Gastroesophageal sphincter (tissue), 4 donors: Measurements from ENCODE around the gene GRN. TPM values are rescaled to one million over a fixed set of nuclear protein-coding genes. Genes with fewer than 3 reads are reported as not detected.

Experiments
- ATAC-seq: fragments of 150-250 bp; one replicate; pipeline ENCODE4 v1.9.1; 2016; ENCODE audit warnings: mild to moderate bottlenecking, moderate library complexity
- H3K27ac ChIP-seq, 4 donors: fragments of 200-600 bp; sonication (generic) in 3 of 4; 1 replicate in 3 of 4; 2 replicates in 1 of 4; pipeline ENCODE4 v1.5.1; 2016 to 2019
- H3K27me3 ChIP-seq: fragments of 200-600 bp; sonication (generic); one replicate; pipeline ENCODE4 v1.5.1; 2019
- H3K36me3 ChIP-seq, 2 donors: fragments of 200-600 bp; sonication (generic); one replicate each; pipeline ENCODE4 v1.5.1; 2019; ENCODE audit warnings: control low read depth in 1 of 2
- H3K4me1 ChIP-seq, 3 donors: fragments of 200-600 bp; sonication (generic); 1 replicate in 2 of 3; 2 replicates in 1 of 3; pipeline ENCODE4 v1.5.1; 2016 to 2019; ENCODE audit warnings: control low read depth in 2 of 3
- H3K4me3 ChIP-seq, 2 donors: fragments of 200-600 bp; sonication (generic); one replicate each; pipeline ENCODE4 v1.5.1; 2019; ENCODE audit warnings: mild to moderate bottlenecking in 1 of 2, moderate library complexity in 1 of 2
- H3K9me3 ChIP-seq, 3 donors: fragments of 200-600 bp; sonication (generic); one replicate each; pipeline ENCODE4 v1.5.1; 2017 to 2019; ENCODE audit warnings: control low read depth in 2 of 3
- CTCF ChIP-seq, 4 experiments: fragments of 200-600 bp in 2 of 4; fragments of 450-650 bp in 2 of 4; sonication (generic) in 1 of 4; IDR thresholded peaks; one replicate each; pipeline ENCODE4 v1.5.1; 2017 to 2019; ENCODE audit warnings: antibody characterized with exemption in 4 of 4, mild to moderate bottlenecking in 2 of 4, moderate library complexity in 2 of 4
- EP300 ChIP-seq: sonication (generic); formaldehyde crosslinking; IDR thresholded peaks from one replicate; pipeline ENCODE4 v1.6.1; 2017; ENCODE audit warnings: antibody characterized with exemption, mild to moderate bottlenecking
- POLR2A ChIP-seq, 2 donors: fragments of 450-650 bp; IDR thresholded peaks; one replicate each; pipeline ENCODE4 v1.6.1; 2017; ENCODE audit warnings: antibody characterized with exemption in 2 of 2, mild to moderate bottlenecking in 2 of 2, moderate library complexity in 1 of 2
- POLR2AphosphoS5 ChIP-seq: sonication (generic); formaldehyde crosslinking; IDR thresholded peaks from one replicate; pipeline ENCODE4 v1.6.1; 2017; ENCODE audit warnings: antibody characterized with exemption
- WGBS, 2 donors: methylation state at CpG; one replicate each; pipeline ENCODE4 v1.1.5; 2018; ENCODE audit warnings: low coverage in 1 of 2; 5-methylcytosine and 5-hydroxymethylcytosine counted together
- total RNA-seq, 4 donors: library from RNA; depleted of rRNA; stranded (reverse); fragments of >200 nt; gene quantifications; one replicate each; pipeline ENCODE4 v1.1.0, GENCODE V29; 2016

The GRN gene
- total RNA-seq, 4 donors from 2014 or later: 108 to 237 (median 182) TPM

DNA sequence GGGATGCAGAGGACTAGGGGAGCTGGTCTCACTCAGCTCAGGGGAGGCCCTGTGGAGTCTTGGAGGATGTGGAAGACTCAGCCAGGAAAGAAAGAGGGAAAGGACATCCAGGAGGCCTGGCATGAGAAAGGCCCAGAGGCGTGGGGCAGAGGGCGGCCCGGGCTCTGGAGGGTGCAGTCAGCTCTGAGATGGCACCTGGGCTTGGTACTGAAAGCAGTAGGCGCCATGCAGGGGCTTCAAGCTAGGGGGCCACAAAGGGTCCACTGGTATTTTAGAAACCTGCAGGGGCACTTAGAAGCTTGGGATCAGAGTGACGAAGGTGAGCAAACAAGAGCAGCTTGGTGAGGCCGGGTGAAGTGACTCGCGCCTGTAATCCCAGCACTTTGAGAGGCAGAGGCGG, 13.0 kb downstream of the GRN start:
- H3K4me3 ChIP-seq: no peak overlapping the region
- no peak for ATAC-seq
- H3K27me3 ChIP-seq: peaks cover 9% of the 10 kb centered on the region
- peaks cover 0 to 5% of the 10 kb centered on the region in 2 donors for H3K36me3 ChIP-seq
- no peak overlapping the region for H3K27ac ChIP-seq
- TF ChIP-seq EP300 (no peak), POLR2A (IDR thresholded peaks at IDR 0.05) (no peak), POLR2AphosphoS5 (no peak), CTCF (IDR thresholded peaks at IDR 0.05) (no peak)
- peaks cover 0 to 31% (median 3%) of the 10 kb centered on the region in 3 donors for H3K4me1 ChIP-seq
- H3K9me3 ChIP-seq: no peaks in the 10 kb centered on the region
- WGBS, 2 donors: 80% methylated on average over 2 of the region's 9 CpGs; no CpG with 5 or more reads in 1 of the 2 donors

DNA sequence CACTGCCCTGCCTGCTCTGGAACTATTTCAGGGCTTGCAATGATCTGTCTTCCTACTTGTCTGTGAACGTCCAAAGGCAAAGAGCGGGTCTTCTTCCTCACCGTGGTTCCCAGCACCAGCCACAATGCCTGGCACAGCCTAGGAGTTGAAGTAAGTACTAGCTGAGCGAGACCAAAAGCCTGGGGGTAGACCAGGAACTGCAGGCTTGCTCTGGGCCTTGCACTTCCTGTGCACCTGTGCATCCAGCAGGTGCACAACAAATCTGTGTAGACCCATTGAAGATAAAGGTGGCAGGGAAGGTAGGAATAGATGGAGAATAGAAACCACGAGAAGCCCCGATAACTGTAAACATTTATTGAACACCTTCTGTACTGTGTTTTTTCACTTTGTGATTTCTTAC, 13.9 kb downstream of the GRN start:
- Histone ChIP-seq H3K9me3 (no peaks in the 10 kb centered on the region), H3K4me3 (no peak overlapping the region), H3K36me3 (no peaks in the 10 kb centered on the region), H3K4me1 (peaks cover 0 to 33% (median 5%) of the 10 kb centered on the region in 3 donors), H3K27me3 (peaks cover 12% of the 10 kb centered on the region), H3K27ac (no peak overlapping the region)
- no peak for TF ChIP-seq CTCF (IDR thresholded peaks at IDR 0.05)
- TF ChIP-seq POLR2A (IDR thresholded peaks at IDR 0.05): no peak
- no peak for ATAC-seq
- 79 to 80% methylated on average over 2 to 6 of the region's 6 CpGs for WGBS, 2 donors

DNA sequence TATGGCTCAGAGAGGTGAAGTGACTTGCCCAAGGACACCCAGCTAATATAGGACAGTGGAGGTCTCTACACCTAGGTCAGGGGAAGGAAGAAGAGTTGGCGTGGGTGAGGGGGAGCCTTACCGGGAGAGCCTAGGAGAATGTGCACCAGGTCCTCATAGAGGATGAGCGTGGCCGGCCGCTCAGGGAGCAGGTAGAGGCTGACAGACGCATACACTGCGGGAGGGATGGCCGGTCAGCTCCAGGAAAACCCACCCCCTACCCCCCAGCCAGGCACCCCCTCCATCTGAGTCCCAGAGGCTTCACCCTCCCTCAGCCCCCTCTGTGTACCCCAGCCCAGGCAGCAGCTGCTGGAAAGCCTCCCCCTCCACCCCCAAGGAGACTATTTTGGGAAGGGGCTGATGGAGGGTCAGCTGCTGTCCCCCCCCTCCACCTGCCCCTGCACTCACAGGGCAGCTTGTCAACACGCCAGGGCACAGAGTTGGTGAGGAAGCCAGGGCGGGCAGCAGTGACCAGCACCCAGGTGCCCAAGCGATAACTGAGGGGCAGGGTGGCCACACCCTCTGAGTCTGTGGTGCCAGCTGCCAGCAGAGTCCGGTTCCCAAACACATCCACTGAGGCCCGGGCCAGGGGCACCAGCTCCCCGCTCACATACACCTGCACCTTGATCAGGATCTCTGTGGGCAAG, 14.5 kb downstream of the GRN start:
- Histone ChIP-seq H3K4me1 (peaks cover 0 to 37% (median 7%) of the 10 kb centered on the region in 3 donors), H3K9me3 (no peaks in the 10 kb centered on the region), H3K4me3 (no peak overlapping the region), H3K27me3 (peaks cover 12% of the 10 kb centered on the region), H3K36me3 (no peaks in the 10 kb centered on the region), H3K27ac (no peak overlapping the region)
- WGBS, 2 donors: 80% methylated on average over 6 of the region's 14 CpGs; no CpG with 5 or more reads in 1 of the 2 donors
- ATAC-seq: no peak
- TF ChIP-seq EP300 (no peak), POLR2AphosphoS5 (no peak), CTCF (IDR thresholded peaks at IDR 0.05) (no peak), POLR2A (IDR thresholded peaks at IDR 0.05) (no peak)

DNA sequence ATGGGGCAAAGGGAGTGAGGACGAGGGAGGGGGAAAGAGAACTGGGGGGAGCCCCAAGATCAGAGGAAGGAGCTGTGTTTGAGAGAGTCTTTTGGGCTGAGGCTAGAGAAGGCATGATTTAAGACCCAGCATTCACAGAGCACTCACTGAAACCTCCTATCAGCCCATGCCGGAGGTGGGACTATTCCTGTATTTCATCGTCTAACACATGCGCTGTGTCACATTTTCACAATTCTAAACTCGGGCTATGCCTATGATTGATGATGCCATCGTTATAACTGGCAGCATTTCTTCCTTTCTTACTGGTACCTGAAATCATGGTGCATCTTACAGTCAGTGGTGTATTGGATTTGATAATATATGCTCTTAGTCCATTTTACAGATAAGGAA, 15.0 kb downstream of the GRN start:
- Histone ChIP-seq H3K27ac (no peak overlapping the region), H3K4me3 (no peak overlapping the region), H3K36me3 (no peaks in the 10 kb centered on the region), H3K9me3 (no peaks in the 10 kb centered on the region), H3K27me3 (peaks cover 12% of the 10 kb centered on the region), H3K4me1 (peaks cover 0 to 37% (median 7%) of the 10 kb centered on the region in 3 donors)
- no peak for TF ChIP-seq POLR2AphosphoS5
- no peak for TF ChIP-seq CTCF (IDR thresholded peaks at IDR 0.05)
- TF ChIP-seq POLR2A (IDR thresholded peaks at IDR 0.05): no peak
- no peak for TF ChIP-seq EP300
- no peak for ATAC-seq
- WGBS, 2 donors: 32 to 48% methylated on average over 5 of the region's 6 CpGs

DNA sequence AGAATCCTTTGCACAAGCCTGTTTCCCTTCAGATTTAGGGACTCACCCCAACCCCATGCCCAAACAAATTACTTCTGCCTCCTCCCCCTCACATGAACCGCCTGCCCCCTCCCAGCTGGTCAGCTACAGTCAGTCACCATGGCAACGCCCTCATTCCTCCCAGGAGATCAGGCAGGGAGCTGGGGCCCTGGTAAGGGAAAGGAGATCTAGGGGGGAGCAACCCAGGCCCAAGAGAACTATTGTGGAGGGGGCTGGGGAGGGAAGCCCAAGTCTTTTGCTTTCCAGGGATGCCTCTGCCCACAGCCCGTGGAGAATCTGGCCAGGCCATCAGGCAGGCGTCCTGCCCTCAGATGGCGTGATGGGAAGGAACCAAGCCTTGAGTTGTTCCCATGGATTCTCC, 15.7 kb downstream of the GRN start:
- TF ChIP-seq EP300: no peak
- no peak for TF ChIP-seq POLR2A (IDR thresholded peaks at IDR 0.05)
- TF ChIP-seq POLR2AphosphoS5: no peak
- no peak for TF ChIP-seq CTCF (IDR thresholded peaks at IDR 0.05)
- peaks cover 14% of the 10 kb centered on the region for H3K27me3 ChIP-seq
- H3K4me1 ChIP-seq: peaks cover 0 to 37% (median 7%) of the 10 kb centered on the region in 3 donors
- no peak overlapping the region for H3K27ac ChIP-seq
- no peaks in the 10 kb centered on the region for H3K9me3 ChIP-seq
- H3K4me3 ChIP-seq: no peak overlapping the region
- no peak for ATAC-seq
- 28 to 60% methylated on average over 1 to 2 of the region's 5 CpGs for WGBS, 2 donors
- H3K36me3 ChIP-seq: no peaks in the 10 kb centered on the region
